KMS-11 (cell line): ENCODE data around the gene KCTD16.

ENCODE experiments used
- H2AFZ ChIP-seq: fragments of 200-600 bp; sonication (generic); 2 replicates; pipeline ENCODE4 v1.6.1; 2016; ENCODE audit warnings: antibody characterized with exemption, mixed run types, low read depth
- H3K27ac ChIP-seq: fragments of 200-600 bp; sonication (generic); 2 replicates; pipeline ENCODE4 v1.6.1; 2016; ENCODE audit warnings: mild to moderate bottlenecking, mixed run types
- H3K27me3 ChIP-seq: fragments of 200-600 bp; sonication (generic); 2 replicates; pipeline ENCODE4 v1.6.1; 2017; ENCODE audit warnings: mild to moderate bottlenecking, low read depth, mixed run types, moderate library complexity; ENCODE audit not compliant: insufficient read depth
- H3K36me3 ChIP-seq: fragments of 200-600 bp; sonication (generic); 2 replicates; pipeline ENCODE4 v1.6.1; 2017; ENCODE audit warnings: mild to moderate bottlenecking, mixed run types; ENCODE audit not compliant: insufficient read depth
- H3K4me1 ChIP-seq: fragments of 200-600 bp; sonication (generic); 2 replicates; pipeline ENCODE4 v1.6.1; 2016; ENCODE audit warnings: mild to moderate bottlenecking, low read depth, mixed run types; ENCODE audit not compliant: poor library complexity, severe bottlenecking
- H3K4me2 ChIP-seq: fragments of 200-600 bp; sonication (generic); 2 replicates; pipeline ENCODE4 v1.7.0; 2016; ENCODE audit warnings: mild to moderate bottlenecking, mixed run types
- H3K4me3 ChIP-seq: fragments of 200-600 bp; sonication (generic); IDR thresholded peaks from 2 replicates; pipeline ENCODE4 v1.6.1; 2017; ENCODE audit warnings: low read depth, low read length, mixed read lengths; ENCODE audit not compliant: insufficient read depth
- H3K79me2 ChIP-seq: fragments of 200-600 bp; sonication (generic); 2 replicates; pipeline ENCODE4 v1.6.1; 2016; ENCODE audit warnings: low read depth, mixed run types; ENCODE audit not compliant: insufficient read depth
- H3K9ac ChIP-seq: fragments of 200-600 bp; sonication (generic); 2 replicates; pipeline ENCODE4 v1.6.1; 2016; ENCODE audit warnings: mild to moderate bottlenecking, mixed run types
- H4K20me1 ChIP-seq: fragments of 200-600 bp; sonication (generic); 2 replicates; pipeline ENCODE4 v1.6.1; 2016; ENCODE audit warnings: mild to moderate bottlenecking, mixed run types; ENCODE audit not compliant: insufficient read depth
- TF ChIP-seq, protein P1 (sequence below): fragments of 200-600 bp; sonication (generic); conservative IDR thresholded peaks from 2 replicates; pipeline ENCODE4 v1.6.1; 2017; ENCODE audit warnings: low read depth, mild to moderate bottlenecking, antibody characterized with exemption, low read length, moderate library complexity, mixed read lengths

The KCTD16 gene

GRCh38 chr5:144336191-144336961 lies 165.7 kb downstream of the KCTD16 start:
- Histone ChIP-seq H3K4me1 (peaks cover 51% of the 10 kb centered on the region), H3K27ac (peak overlapping the region; percentile 63; the same call in 1 of the 2 replicates), H3K27me3 (no peaks in the 10 kb centered on the region), H3K4me2 (peak overlapping the region; percentile 41; the same call in 1 of the 2 replicates), H4K20me1 (no peaks in the 10 kb centered on the region), H3K79me2 (no peaks in the 10 kb centered on the region), H3K36me3 (no peaks in the 10 kb centered on the region), H3K4me3 (no peak overlapping the region), H3K9ac (no peak overlapping the region), H2AFZ (peak overlapping the region; percentile 31; the same call in 1 of the 2 replicates)
- TF ChIP-seq, protein P1, sequence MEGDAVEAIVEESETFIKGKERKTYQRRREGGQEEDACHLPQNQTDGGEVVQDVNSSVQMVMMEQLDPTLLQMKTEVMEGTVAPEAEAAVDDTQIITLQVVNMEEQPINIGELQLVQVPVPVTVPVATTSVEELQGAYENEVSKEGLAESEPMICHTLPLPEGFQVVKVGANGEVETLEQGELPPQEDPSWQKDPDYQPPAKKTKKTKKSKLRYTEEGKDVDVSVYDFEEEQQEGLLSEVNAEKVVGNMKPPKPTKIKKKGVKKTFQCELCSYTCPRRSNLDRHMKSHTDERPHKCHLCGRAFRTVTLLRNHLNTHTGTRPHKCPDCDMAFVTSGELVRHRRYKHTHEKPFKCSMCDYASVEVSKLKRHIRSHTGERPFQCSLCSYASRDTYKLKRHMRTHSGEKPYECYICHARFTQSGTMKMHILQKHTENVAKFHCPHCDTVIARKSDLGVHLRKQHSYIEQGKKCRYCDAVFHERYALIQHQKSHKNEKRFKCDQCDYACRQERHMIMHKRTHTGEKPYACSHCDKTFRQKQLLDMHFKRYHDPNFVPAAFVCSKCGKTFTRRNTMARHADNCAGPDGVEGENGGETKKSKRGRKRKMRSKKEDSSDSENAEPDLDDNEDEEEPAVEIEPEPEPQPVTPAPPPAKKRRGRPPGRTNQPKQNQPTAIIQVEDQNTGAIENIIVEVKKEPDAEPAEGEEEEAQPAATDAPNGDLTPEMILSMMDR: no peak

DNA sequence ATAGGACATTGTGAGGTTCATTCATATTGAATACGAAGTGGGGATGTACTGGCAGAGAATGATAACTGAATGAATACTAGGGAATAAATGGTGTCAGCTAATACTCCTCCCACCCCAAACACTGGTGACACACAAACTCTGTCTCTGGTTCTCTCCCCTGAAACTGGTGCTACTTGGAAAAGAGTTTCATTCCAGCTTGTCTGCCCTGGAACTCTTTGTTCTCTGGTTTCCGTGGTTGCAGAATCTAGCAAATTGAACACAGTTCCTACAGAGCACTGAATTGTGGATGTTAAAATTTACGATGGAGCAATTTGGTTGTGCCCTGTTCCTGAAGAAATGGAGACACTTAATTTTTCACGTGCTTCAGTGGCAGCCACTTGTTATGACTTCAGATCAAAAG lies 181.7 kb downstream of the KCTD16 start:
- Histone ChIP-seq H3K4me1 (no peaks in the 10 kb centered on the region), H4K20me1 (no peaks in the 10 kb centered on the region), H3K9ac (no peak overlapping the region), H3K4me2 (no peak overlapping the region), H3K4me3 (no peak overlapping the region), H3K27ac (no peak overlapping the region), H2AFZ (no peak overlapping the region), H3K27me3 (no peaks in the 10 kb centered on the region), H3K79me2 (no peaks in the 10 kb centered on the region), H3K36me3 (no peaks in the 10 kb centered on the region)
- TF ChIP-seq, protein P1: no peak

DNA sequence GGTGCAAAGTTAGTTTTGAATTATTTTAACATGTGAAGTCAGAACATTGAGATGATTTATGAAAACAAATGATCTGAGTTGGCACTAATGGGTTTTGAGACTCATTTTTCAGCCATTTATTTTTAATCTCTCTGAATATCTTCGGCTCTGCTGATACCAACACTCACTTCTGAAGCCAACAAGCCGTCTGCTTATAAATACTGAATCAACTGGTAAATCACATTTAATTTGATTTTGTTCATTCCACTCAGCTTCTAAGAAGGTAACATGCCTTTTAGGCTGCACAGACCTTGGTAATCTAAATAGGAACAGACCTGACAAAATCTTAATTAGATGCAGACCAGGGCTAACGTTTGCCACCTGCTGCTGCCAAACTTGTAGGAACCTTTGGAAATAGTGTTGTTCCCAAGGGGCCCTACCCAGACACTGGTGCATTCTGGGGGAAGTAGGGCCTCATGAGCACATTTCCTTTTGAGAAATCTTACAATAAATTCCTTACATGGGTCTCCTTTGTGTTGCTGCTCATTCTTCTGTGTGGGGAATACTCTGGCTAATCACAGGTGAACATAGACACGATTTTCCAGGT lies 182.2 kb downstream of the KCTD16 start:
- H3K27me3 ChIP-seq: no peaks in the 10 kb centered on the region
- no peak overlapping the region for H3K9ac ChIP-seq
- no peak overlapping the region for H3K27ac ChIP-seq
- H3K4me2 ChIP-seq: no peak overlapping the region
- H3K4me1 ChIP-seq: no peaks in the 10 kb centered on the region
- no peaks in the 10 kb centered on the region for H4K20me1 ChIP-seq
- H2AFZ ChIP-seq: no peak overlapping the region
- no peak overlapping the region for H3K4me3 ChIP-seq
- H3K79me2 ChIP-seq: no peaks in the 10 kb centered on the region
- H3K36me3 ChIP-seq: no peaks in the 10 kb centered on the region
- TF ChIP-seq, protein P1: no peak

- no peak overlapping the region for H3K4me3 ChIP-seq
- no peak overlapping the region for H3K27ac ChIP-seq
- H4K20me1 ChIP-seq: no peaks in the 10 kb centered on the region
- no peaks in the 10 kb centered on the region for H3K36me3 ChIP-seq
- no peak overlapping the region for H2AFZ ChIP-seq
- no peaks in the 10 kb centered on the region for H3K79me2 ChIP-seq
- H3K27me3 ChIP-seq: no peaks in the 10 kb centered on the region
- no peak overlapping the region for H3K9ac ChIP-seq
- TF ChIP-seq, protein P1: no peak
- no peak overlapping the region for H3K4me2 ChIP-seq
- no peaks in the 10 kb centered on the region for H3K4me1 ChIP-seq
These were observed 185.8 kb downstream of the KCTD16 start for GRCh38 chr5:144356489-144356888.
